Measurements from ENCODE around the gene ACYP1.
A peak's percentile ranks its signal among the peaks of the same experiment; 100 is the strongest.

Gene ACYP1

GRCh38 chr14:75063491-75064204, at the start of gene ACYP1:
TSS of gene ACYP1 (minus strand) at chr14:75064024. CDS start at chr14:75063553, 471 bp downstream.
- H3K4me3 ChIP-seq (ENCODE audit: low read depth, low read length), result peak within 1 kb of the TSS; percentile 90
- no peak for TF ChIP-seq CTCF (IDR thresholded peaks at IDR 0.05; ENCODE audit: low read depth, low read length, missing control alignments)
- peak; percentile 68 for DNase-seq (ENCODE audit: low read depth)

GRCh38 chr14:75109877-75110276, 46.1 kb upstream of the ACYP1 start:
- TF ChIP-seq CTCF (IDR thresholded peaks at IDR 0.05; ENCODE audit: low read depth, low read length, missing control alignments), result no peak
- H3K4me3 ChIP-seq (ENCODE audit: low read depth, low read length), result no peak overlapping the region
- no peak for DNase-seq (ENCODE audit: low read depth)

- DNase-seq (ENCODE audit: low read depth), result no peak
- no peak overlapping the region for H3K4me3 ChIP-seq (ENCODE audit: low read depth, low read length)
- no peak for TF ChIP-seq CTCF (IDR thresholded peaks at IDR 0.05; ENCODE audit: low read depth, low read length, missing control alignments)
Observed at GRCh38 chr14:75107186-75107585, 43.4 kb upstream of the ACYP1 start.

- DNase-seq (ENCODE audit: low read depth), result no peak
- TF ChIP-seq CTCF (IDR thresholded peaks at IDR 0.05; ENCODE audit: low read depth, low read length, missing control alignments), result no peak
- H3K4me3 ChIP-seq (ENCODE audit: low read depth, low read length), result no peak overlapping the region
Observed at GRCh38 chr14:75101491-75101890, 37.7 kb upstream of the ACYP1 start.

- TF ChIP-seq CTCF (IDR thresholded peaks at IDR 0.05; ENCODE audit: low read depth, low read length, missing control alignments), result no peak
- DNase-seq (ENCODE audit: low read depth), result no peak
- no peak overlapping the region for H3K4me3 ChIP-seq (ENCODE audit: low read depth, low read length)
Observed at GRCh38 chr14:75098682-75099081, 34.9 kb upstream of the ACYP1 start.

GRCh38 chr14:75098212-75098611, 34.4 kb upstream of the ACYP1 start:
- no peak for DNase-seq (ENCODE audit: low read depth)
- TF ChIP-seq CTCF (IDR thresholded peaks at IDR 0.05; ENCODE audit: low read depth, low read length, missing control alignments), result no peak
- no peak overlapping the region for H3K4me3 ChIP-seq (ENCODE audit: low read depth, low read length)

GRCh38 chr14:75096959-75097358, 33.1 kb upstream of the ACYP1 start:
- no peak overlapping the region for H3K4me3 ChIP-seq (ENCODE audit: low read depth, low read length)
- no peak for DNase-seq (ENCODE audit: low read depth)
- TF ChIP-seq CTCF (IDR thresholded peaks at IDR 0.05; ENCODE audit: low read depth, low read length, missing control alignments), result no peak

Measured in GM12864 (cell line).